NCI-H524 treated with DMSO at 0.1 percent for 48 hours (cell line): ENCODE measurements around the gene SOCS7.

ENCODE experiments used
- DNase-seq: peaks from one replicate; lab custom pipeline; 2025; lab: John Stamatoyannopoulos, UW

SOCS7 gene

GRCh38 chr17:38336838-38337237 is 14.8 kb upstream of the SOCS7 start:
- DNase-seq, result no peak

- no peak for DNase-seq
Observed at GRCh38 chr17:38338053-38338452, 13.6 kb upstream of the SOCS7 start.

- no peak for DNase-seq
Observed at GRCh38 chr17:38338535-38338934, 13.1 kb upstream of the SOCS7 start.

- no peak for DNase-seq
Observed at GRCh38 chr17:38339891-38340290, 11.8 kb upstream of the SOCS7 start.

GRCh38 chr17:38341035-38341721 is 10.5 kb upstream of the SOCS7 start:
- DNase-seq, result no peak

GRCh38 chr17:38342886-38343607 is 8.6 kb upstream of the SOCS7 start:
- no peak for DNase-seq

- DNase-seq, result peak; percentile 3
Observed at GRCh38 chr17:38343608-38344419, 7.8 kb upstream of the SOCS7 start, which contains the start of gene GPR179. Gene GPR179 (minus strand): TSS chr17:38343956. CDS start chr17:38343789, 167 bp downstream.

GRCh38 chr17:38344420-38344745 is 7.3 kb upstream of the SOCS7 start:
- DNase-seq, result no peak

- DNase-seq, result no peak
Observed at GRCh38 chr17:38345743-38346142, 5.9 kb upstream of the SOCS7 start.

GRCh38 chr17:38349097-38349730 is 2.4 kb upstream of the SOCS7 start:
- peak; percentile 39 for DNase-seq

- DNase-seq, result no peak
Observed at GRCh38 chr17:38350035-38350434, 1.6 kb upstream of the SOCS7 start.

GRCh38 chr17:38352245-38353085 is 821 bp downstream of the SOCS7 start:
- no peak for DNase-seq

GRCh38 chr17:38353086-38353604 is 1.5 kb downstream of the SOCS7 start:
- DNase-seq, result no peak

- DNase-seq, result no peak
Observed at GRCh38 chr17:38353668-38354067, 2.0 kb downstream of the SOCS7 start.

- no peak for DNase-seq
Observed at GRCh38 chr17:38354466-38354865, 2.8 kb downstream of the SOCS7 start.

- DNase-seq, result no peak
Observed at GRCh38 chr17:38355251-38355650, 3.6 kb downstream of the SOCS7 start.

GRCh38 chr17:38357486-38358123 is 6.0 kb downstream of the SOCS7 start:
- DNase-seq, result no peak

GRCh38 chr17:38358586-38359513 is 7.2 kb downstream of the SOCS7 start:
- DNase-seq, result peak; percentile 20

GRCh38 chr17:38361694-38362465 is 10.2 kb downstream of the SOCS7 start:
- DNase-seq, result no peak
